ENCODE measurements around the gene CFAP251. TPM values are rescaled to one million over a fixed set of nuclear protein-coding genes. Genes with fewer than 3 reads are reported as not detected.
"Not testable (repeated sequence)": the region's sequence is repeated elsewhere in the genome, so short reads cannot be mapped to it uniquely, and the experiment has no call there.

The CFAP251 gene
- total RNA-seq, 1 donor from 2014 or later, result 0.92 TPM

- Histone ChIP-seq H2AFZ (replicated peaks) (no peak overlapping the region), H3K4me2 (no peak overlapping the region), H3F3A (ENCODE audit: low read depth) (no peaks in the 10 kb centered on the region), H3K9ac (no peak overlapping the region), H3K9me3 (ENCODE audit: low read depth) (no peaks in the 10 kb centered on the region), H3K79me2 (ENCODE audit: low read depth) (no peaks in the 10 kb centered on the region), H3K27ac (no peak overlapping the region), H3K27me3 (no peaks in the 10 kb centered on the region), H3K4me1 (peaks cover 6% of the 10 kb centered on the region), H3K36me3 (no peaks in the 10 kb centered on the region), H4K20me1 (ENCODE audit: low read depth) (no peaks in the 10 kb centered on the region), H3K4me3 (no peak overlapping the region)
- Mint-ChIP-seq H3K36me3 (no peaks in the 10 kb centered on the region), H3K4me3 (no peak overlapping the region), H3K9me3 (no peaks in the 10 kb centered on the region), H3K27me3 (ENCODE audit: insufficient read depth, low read depth) (peaks cover 4% of the 10 kb centered on the region), H3K27ac (no peak overlapping the region), H3K4me1 (peaks cover 13% of the 10 kb centered on the region)
- TF ChIP-seq CTCF (IDR thresholded peaks at IDR 0.05), result no peak
- no peak for TF ChIP-seq EZH2phosphoT487 (IDR thresholded peaks at IDR 0.05)
- no peak for TF ChIP-seq EZH2 (IDR thresholded peaks at IDR 0.05)
- DNase-seq (ENCODE audit: low spot score), result no peak
These were observed 63.1 kb downstream of the CFAP251 start for GRCh38 chr12:121981456-121981855.

GRCh38 chr12:121982950-121983349, 64.6 kb downstream of the CFAP251 start:
- Histone ChIP-seq H3K27me3 (no peaks in the 10 kb centered on the region), H3K4me3 (no peak overlapping the region), H3K9ac (no peak overlapping the region), H3K9me3 (ENCODE audit: low read depth) (no peaks in the 10 kb centered on the region), H3K4me2 (no peak overlapping the region), H2AFZ (replicated peaks) (no peak overlapping the region), H3F3A (ENCODE audit: low read depth) (no peaks in the 10 kb centered on the region), H3K4me1 (peaks cover 6% of the 10 kb centered on the region), H4K20me1 (ENCODE audit: low read depth) (no peaks in the 10 kb centered on the region), H3K79me2 (ENCODE audit: low read depth) (no peaks in the 10 kb centered on the region), H3K27ac (no peak overlapping the region), H3K36me3 (no peaks in the 10 kb centered on the region)
- Mint-ChIP-seq H3K27me3 (ENCODE audit: insufficient read depth, low read depth) (peaks cover 4% of the 10 kb centered on the region), H3K9me3 (no peaks in the 10 kb centered on the region), H3K36me3 (no peaks in the 10 kb centered on the region), H3K4me3 (no peak overlapping the region), H3K27ac (no peak overlapping the region), H3K4me1 (peaks cover 13% of the 10 kb centered on the region)
- TF ChIP-seq CTCF (IDR thresholded peaks at IDR 0.05) (no peak), EZH2 (IDR thresholded peaks at IDR 0.05) (no peak)
- no peak for DNase-seq (ENCODE audit: low spot score)

- Histone ChIP-seq H3K4me2 (no peak overlapping the region), H3K79me2 (ENCODE audit: low read depth) (no peaks in the 10 kb centered on the region), H3K9me3 (ENCODE audit: low read depth) (no peaks in the 10 kb centered on the region), H4K20me1 (ENCODE audit: low read depth) (no peaks in the 10 kb centered on the region), H3K4me1 (peaks cover 6% of the 10 kb centered on the region), H3K27me3 (no peaks in the 10 kb centered on the region), H2AFZ (replicated peaks) (peak overlapping the region; percentile 24), H3K4me3 (no peak overlapping the region), H3K9ac (no peak overlapping the region), H3K27ac (no peak overlapping the region), H3K36me3 (no peaks in the 10 kb centered on the region), H3F3A (ENCODE audit: low read depth) (no peaks in the 10 kb centered on the region)
- H3K27me3 Mint-ChIP-seq (ENCODE audit: insufficient read depth, low read depth), result peaks cover 4% of the 10 kb centered on the region
- DNase-seq (ENCODE audit: low spot score), result no peak
- peak overlapping the region; percentile 53 for H3K27ac Mint-ChIP-seq
- H3K9me3 Mint-ChIP-seq, result no peaks in the 10 kb centered on the region
- no peaks in the 10 kb centered on the region for H3K36me3 Mint-ChIP-seq
- H3K4me3 Mint-ChIP-seq, result no peak overlapping the region
- peaks cover 13% of the 10 kb centered on the region for H3K4me1 Mint-ChIP-seq
- no peak for TF ChIP-seq EZH2 (IDR thresholded peaks at IDR 0.05)
These were observed 65.3 kb downstream of the CFAP251 start for GRCh38 chr12:121983536-121984210.

GRCh38 chr12:121986489-121987245, 68.3 kb downstream of the CFAP251 start:
- H3K27ac Mint-ChIP-seq, result no peak overlapping the region
- Histone ChIP-seq H3K4me1 (peaks cover 6% of the 10 kb centered on the region), H3K4me3 (no peak overlapping the region), H3K9me3 (ENCODE audit: low read depth) (no peaks in the 10 kb centered on the region), H4K20me1 (ENCODE audit: low read depth) (no peaks in the 10 kb centered on the region), H3F3A (ENCODE audit: low read depth) (no peaks in the 10 kb centered on the region), H3K79me2 (ENCODE audit: low read depth) (no peaks in the 10 kb centered on the region), H3K27ac (no peak overlapping the region), H2AFZ (replicated peaks) (no peak overlapping the region), H3K9ac (no peak overlapping the region), H3K27me3 (no peaks in the 10 kb centered on the region), H3K4me2 (no peak overlapping the region), H3K36me3 (no peaks in the 10 kb centered on the region)
- no peak overlapping the region for H3K4me3 Mint-ChIP-seq
- TF ChIP-seq EZH2phosphoT487 (IDR thresholded peaks at IDR 0.05), result no peak
- no peak for TF ChIP-seq EZH2 (IDR thresholded peaks at IDR 0.05)
- TF ChIP-seq CTCF (IDR thresholded peaks at IDR 0.05), result no peak
- peaks cover 10% of the 10 kb centered on the region for H3K4me1 Mint-ChIP-seq
- DNase-seq (ENCODE audit: low spot score), result no peak
- no peaks in the 10 kb centered on the region for H3K36me3 Mint-ChIP-seq
- H3K27me3 Mint-ChIP-seq (ENCODE audit: insufficient read depth, low read depth), result peaks cover 4% of the 10 kb centered on the region
- H3K9me3 Mint-ChIP-seq, result no peaks in the 10 kb centered on the region

- H4K20me1 ChIP-seq (ENCODE audit: low read depth); H3K4me2 ChIP-seq; H3K79me2 ChIP-seq (ENCODE audit: low read depth); H3K9me3 ChIP-seq (ENCODE audit: low read depth); H3K4me1 ChIP-seq; H3K36me3 Mint-ChIP-seq; H3K27ac Mint-ChIP-seq; H3K27ac ChIP-seq; DNase-seq (ENCODE audit: low spot score); H3K4me3 ChIP-seq; H3K27me3 Mint-ChIP-seq (ENCODE audit: insufficient read depth, low read depth); H3F3A ChIP-seq (ENCODE audit: low read depth); H2AFZ ChIP-seq (replicated peaks); H3K9me3 Mint-ChIP-seq; H3K4me1 Mint-ChIP-seq; H3K27me3 ChIP-seq; H3K4me3 Mint-ChIP-seq; H3K36me3 ChIP-seq; H3K9ac ChIP-seq: not testable (repeated sequence)
These were observed 70.1 kb downstream of the CFAP251 start for GRCh38 chr12:121988519-121988918.
